Activated CD4-positive, alpha-beta T cell treated with anti-CD3 and anti-CD28 coated beads, Interleukin-2, amount 50 U/mL, for 48 hours (primary cell): ENCODE results near the gene MXD3.
"Not testable (repeated sequence)": the region's sequence is repeated elsewhere in the genome, so short reads cannot be mapped to it uniquely, and the experiment has no call there.

ENCODE experiments used
- DNase-seq, 2 experiments: peaks; one replicate each; pipeline ENCODE4 v3.0.0-alpha.2; 2020

The MXD3 gene

GRCh38 chr5:177311723-177312648 lies at the start of gene MXD3:
MXD3 (minus strand) TSS chr5:177311898; CDS start chr5:177311830, 68 bp downstream.
- peak; percentile 99 for DNase-seq

- not testable (repeated sequence) for DNase-seq
These were observed 49.0 kb upstream of the MXD3 start for GRCh38 chr5:177360740-177361139.

GRCh38 chr5:177359860-177360259 lies 48.2 kb upstream of the MXD3 start:
- DNase-seq = no peak

GRCh38 chr5:177359451-177359851 lies 47.8 kb upstream of the MXD3 start:
- no peak for DNase-seq

GRCh38 chr5:177358370-177358819 lies 46.7 kb upstream of the MXD3 start:
- DNase-seq = peak in 1 of 2 experiments; percentile 27

GRCh38 chr5:177357459-177358351 lies 46.0 kb upstream of the MXD3 start, which contains the start of gene RGS14:
RGS14 (plus strand) TSS chr5:177357924; CDS start chr5:177358025, 101 bp downstream.
- DNase-seq = peak; percentile 58 to 63

- no peak for DNase-seq
These were observed 45.4 kb upstream of the MXD3 start for GRCh38 chr5:177357146-177357458.

- DNase-seq = no peak
These were observed 45.0 kb upstream of the MXD3 start for GRCh38 chr5:177356746-177357145.

- no peak for DNase-seq
These were observed 44.1 kb upstream of the MXD3 start for GRCh38 chr5:177355868-177356168.

- DNase-seq = no peak
These were observed 43.6 kb upstream of the MXD3 start for GRCh38 chr5:177355162-177355867.

GRCh38 chr5:177354711-177355110 lies 43.0 kb upstream of the MXD3 start:
- DNase-seq = no peak

- no peak for DNase-seq
These were observed 42.6 kb upstream of the MXD3 start for GRCh38 chr5:177354256-177354655.

GRCh38 chr5:177353093-177353492 lies 41.4 kb upstream of the MXD3 start:
- DNase-seq = no peak

- DNase-seq = peak; percentile 89 to 92
These were observed 40.0 kb upstream of the MXD3 start, which contains the start of gene LMAN2 for GRCh38 chr5:177351392-177352329. LMAN2 (minus strand) TSS chr5:177351668; CDS start chr5:177351647, 21 bp downstream.

- DNase-seq = no peak
These were observed 39.2 kb upstream of the MXD3 start for GRCh38 chr5:177350776-177351391.

- DNase-seq = no peak
These were observed 38.1 kb upstream of the MXD3 start for GRCh38 chr5:177349762-177350161.

- no peak for DNase-seq
These were observed 37.6 kb upstream of the MXD3 start for GRCh38 chr5:177349362-177349647.

- DNase-seq = no peak
These were observed 36.0 kb upstream of the MXD3 start for GRCh38 chr5:177347699-177348098.

GRCh38 chr5:177346820-177347219 lies 35.1 kb upstream of the MXD3 start:
- DNase-seq = no peak

- no peak for DNase-seq
These were observed 33.2 kb upstream of the MXD3 start for GRCh38 chr5:177344891-177345290.

- no peak for DNase-seq
These were observed 32.1 kb upstream of the MXD3 start for GRCh38 chr5:177343777-177344176.

- not testable (repeated sequence) for DNase-seq
These were observed 31.3 kb upstream of the MXD3 start for GRCh38 chr5:177343000-177343399.
